Measurements from ENCODE around the gene WDR91. TPM values are rescaled to one million over a fixed set of nuclear protein-coding genes. Genes with fewer than 3 reads are reported as not detected.

Gene WDR91
- 8.0 TPM for polyA plus RNA-seq (2013, experiment 1 of 2)
- polyA plus RNA-seq (2013, experiment 2 of 2), result 6.4 TPM

DNA sequence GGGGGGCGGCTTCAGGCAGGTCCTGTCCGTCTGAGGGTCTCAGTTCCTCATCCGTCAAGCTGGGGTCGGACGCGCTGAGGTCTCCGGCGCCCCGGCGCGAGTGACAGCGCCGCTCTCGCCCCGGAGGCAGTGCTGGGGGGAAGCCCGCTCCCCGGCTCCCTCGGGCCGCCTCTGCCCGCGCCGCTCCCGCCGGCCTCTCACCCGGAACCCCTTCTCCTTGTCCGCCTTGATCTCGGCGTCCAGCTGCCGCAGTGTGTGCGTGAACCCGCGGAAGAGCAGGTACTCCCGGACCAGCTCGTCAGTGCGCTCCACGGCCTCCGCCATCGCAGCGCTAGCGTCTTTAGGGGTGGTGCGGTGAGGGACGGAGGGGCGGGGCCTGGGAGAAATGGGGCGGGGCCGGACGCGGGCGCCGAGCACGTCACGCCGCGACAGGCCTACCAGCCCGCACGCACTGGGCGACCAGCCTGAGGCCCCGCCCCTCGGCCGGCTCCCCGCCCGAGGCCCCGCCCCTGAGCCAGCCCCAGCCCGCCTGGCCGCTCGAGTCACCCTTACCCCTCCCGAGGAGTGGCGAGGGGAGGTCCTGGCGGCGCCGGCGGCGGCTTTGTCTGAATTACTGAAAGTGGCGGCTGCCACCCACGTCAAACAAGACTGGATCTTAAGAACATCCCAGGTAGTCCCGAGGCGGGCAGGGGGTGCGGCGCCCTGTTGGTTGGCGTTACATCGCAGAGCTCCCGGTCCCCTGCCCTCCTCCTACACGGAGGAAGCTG, at the start of gene WDR91:
Gene WDR91 (minus strand): TSS at position 348 of the 767 bp plus-strand sequence. CDS start 24 bp downstream, at position 324.
- H3K9ac ChIP-seq (ENCODE audit: low read depth, low read length), result peak within 1 kb of the TSS; percentile 86
- H3K36me3 ChIP-seq (ENCODE audit: insufficient read depth, low read length), result no peaks in the 10 kb centered on the region
- no peaks in the 10 kb centered on the region for H3K9me3 ChIP-seq (ENCODE audit: insufficient read depth, low read depth, low read length)
- peak within 1 kb of the TSS; percentile 93 for H3K4me3 ChIP-seq (ENCODE audit: low read length)
- whole genome bisulfite sequencing, result under 1% methylated on average over 82 of the region's 82 CpGs
- H3K27me3 ChIP-seq (ENCODE audit: insufficient read depth, low read length), result peaks cover 9% of the 10 kb centered on the region
- no peaks in the 10 kb centered on the region for H3K4me1 ChIP-seq (ENCODE audit: insufficient read depth, low read length)
- H3K27ac ChIP-seq (ENCODE audit: low read depth, low read length), result 0 out of 2 replicates have a peak within 1 kb of the TSS, but pooled peaks have one; percentile 61

DNA sequence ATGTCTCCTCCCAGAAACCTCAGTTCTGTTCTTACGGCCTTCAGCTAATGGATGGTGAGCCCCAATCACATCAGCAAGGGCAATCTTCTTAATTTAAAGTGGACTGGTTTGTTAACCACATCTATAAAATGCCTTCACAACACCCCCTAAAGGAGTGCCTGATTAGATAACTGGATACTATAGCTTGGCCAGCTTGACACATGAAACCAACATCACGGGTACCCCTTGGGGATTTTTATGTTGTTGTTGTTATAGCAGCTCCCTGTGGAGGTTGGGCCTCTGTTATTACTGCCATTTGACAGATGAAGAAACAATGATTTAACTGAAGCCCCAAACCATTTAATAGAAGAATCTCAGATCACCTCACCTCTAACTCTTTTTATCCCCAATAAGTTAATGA, 49.1 kb upstream of the WDR91 start:
- H3K9ac ChIP-seq (ENCODE audit: low read depth, low read length), result no peak overlapping the region
- H3K4me3 ChIP-seq (ENCODE audit: low read length), result no peak overlapping the region
- no peaks in the 10 kb centered on the region for H3K36me3 ChIP-seq (ENCODE audit: insufficient read depth, low read length)
- no peaks in the 10 kb centered on the region for H3K27me3 ChIP-seq (ENCODE audit: insufficient read depth, low read length)
- 88% methylated on average over 2 of the region's 2 CpGs for WGBS
- H3K9me3 ChIP-seq (ENCODE audit: insufficient read depth, low read depth, low read length), result peaks cover 12% of the 10 kb centered on the region
- no peak overlapping the region for H3K27ac ChIP-seq (ENCODE audit: low read depth, low read length)
- H3K4me1 ChIP-seq (ENCODE audit: insufficient read depth, low read length), result no peaks in the 10 kb centered on the region

DNA sequence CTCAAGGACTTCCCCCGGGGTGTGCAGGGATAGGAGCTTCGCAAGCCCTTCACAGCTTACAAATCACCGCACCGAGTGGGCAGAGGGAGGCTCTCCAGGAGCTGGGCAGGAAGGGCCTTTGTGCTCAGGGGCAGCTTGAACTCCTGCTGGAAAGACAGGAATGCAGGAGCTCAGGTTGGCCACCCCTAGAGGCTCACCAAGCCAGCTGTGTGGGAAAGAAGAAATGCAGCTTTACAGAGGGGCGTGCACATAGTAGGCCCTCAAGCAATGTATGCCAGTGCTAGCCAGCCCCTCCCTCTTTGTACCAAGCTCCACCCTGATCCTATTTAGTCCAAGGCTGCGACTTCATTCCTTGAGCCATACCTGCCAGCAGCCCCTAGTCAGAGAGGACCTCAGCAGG, 48.4 kb upstream of the WDR91 start:
- peaks cover 11% of the 10 kb centered on the region for H3K9me3 ChIP-seq (ENCODE audit: insufficient read depth, low read depth, low read length)
- 90% methylated on average over 6 of the region's 6 CpGs for WGBS
- H3K27me3 ChIP-seq (ENCODE audit: insufficient read depth, low read length), result no peaks in the 10 kb centered on the region
- H3K27ac ChIP-seq (ENCODE audit: low read depth, low read length), result no peak overlapping the region
- H3K4me3 ChIP-seq (ENCODE audit: low read length), result no peak overlapping the region
- H3K4me1 ChIP-seq (ENCODE audit: insufficient read depth, low read length), result no peaks in the 10 kb centered on the region
- no peak overlapping the region for H3K9ac ChIP-seq (ENCODE audit: low read depth, low read length)
- H3K36me3 ChIP-seq (ENCODE audit: insufficient read depth, low read length), result no peaks in the 10 kb centered on the region

DNA sequence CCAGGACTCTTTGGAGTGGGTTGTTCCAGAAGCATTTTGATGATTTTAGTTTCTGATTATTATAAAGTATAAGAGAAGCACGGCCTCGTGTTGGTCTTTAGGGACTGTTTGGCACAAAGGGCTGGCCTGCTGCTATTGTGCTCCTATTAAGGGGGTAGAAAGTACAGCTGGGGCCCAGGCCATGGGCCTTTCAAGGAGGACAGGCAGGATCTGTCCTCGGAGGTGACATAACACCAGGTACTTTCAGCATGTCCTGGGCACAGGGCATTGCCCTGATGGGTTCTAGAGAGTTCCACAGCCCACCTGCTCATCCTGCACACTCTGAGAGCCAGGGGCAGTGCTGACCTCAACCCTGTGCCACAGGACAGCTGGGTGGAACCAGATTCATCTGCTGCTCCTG, 47.3 kb upstream of the WDR91 start:
- Histone ChIP-seq H3K4me1 (ENCODE audit: insufficient read depth, low read length) (peaks cover 3% of the 10 kb centered on the region; the same call in 1 of the 2 replicates), H3K9ac (ENCODE audit: low read depth, low read length) (no peak overlapping the region), H3K9me3 (ENCODE audit: insufficient read depth, low read depth, low read length) (peaks cover 3% of the 10 kb centered on the region; the same call in 1 of the 2 replicates), H3K27me3 (ENCODE audit: insufficient read depth, low read length) (no peaks in the 10 kb centered on the region), H3K36me3 (ENCODE audit: insufficient read depth, low read length) (no peaks in the 10 kb centered on the region), H3K27ac (ENCODE audit: low read depth, low read length) (no peak overlapping the region), H3K4me3 (ENCODE audit: low read length) (no peak overlapping the region)
- WGBS, result 92% methylated on average over 3 of the region's 3 CpGs

DNA sequence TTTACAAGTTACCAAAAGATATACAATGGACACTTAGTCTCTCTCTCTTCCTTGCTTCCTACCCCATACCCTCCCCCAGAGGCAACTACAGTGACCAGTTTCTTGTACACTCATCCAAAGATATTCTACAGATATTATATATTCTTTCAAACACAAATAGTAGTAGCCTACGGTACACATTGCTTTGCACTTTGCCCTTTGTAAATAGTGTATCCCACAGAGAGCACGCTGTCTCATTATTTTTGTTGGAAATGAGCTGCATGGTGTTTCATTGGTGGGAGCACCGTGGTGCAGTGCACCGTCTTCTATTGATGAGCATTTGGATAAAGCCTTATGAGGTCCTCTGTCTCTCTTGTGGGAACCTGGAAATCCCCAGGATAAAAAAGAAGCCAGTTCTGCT, 46.5 kb upstream of the WDR91 start:
- 89% methylated on average over 4 of the region's 4 CpGs for WGBS
- Histone ChIP-seq H3K4me3 (ENCODE audit: low read length) (no peak overlapping the region), H3K36me3 (ENCODE audit: insufficient read depth, low read length) (no peaks in the 10 kb centered on the region), H3K4me1 (ENCODE audit: insufficient read depth, low read length) (peaks cover 3% of the 10 kb centered on the region; the same call in 1 of the 2 replicates), H3K27me3 (ENCODE audit: insufficient read depth, low read length) (no peaks in the 10 kb centered on the region), H3K9me3 (ENCODE audit: insufficient read depth, low read depth, low read length) (no peaks in the 10 kb centered on the region), H3K27ac (ENCODE audit: low read depth, low read length) (no peak overlapping the region), H3K9ac (ENCODE audit: low read depth, low read length) (no peak overlapping the region)

DNA sequence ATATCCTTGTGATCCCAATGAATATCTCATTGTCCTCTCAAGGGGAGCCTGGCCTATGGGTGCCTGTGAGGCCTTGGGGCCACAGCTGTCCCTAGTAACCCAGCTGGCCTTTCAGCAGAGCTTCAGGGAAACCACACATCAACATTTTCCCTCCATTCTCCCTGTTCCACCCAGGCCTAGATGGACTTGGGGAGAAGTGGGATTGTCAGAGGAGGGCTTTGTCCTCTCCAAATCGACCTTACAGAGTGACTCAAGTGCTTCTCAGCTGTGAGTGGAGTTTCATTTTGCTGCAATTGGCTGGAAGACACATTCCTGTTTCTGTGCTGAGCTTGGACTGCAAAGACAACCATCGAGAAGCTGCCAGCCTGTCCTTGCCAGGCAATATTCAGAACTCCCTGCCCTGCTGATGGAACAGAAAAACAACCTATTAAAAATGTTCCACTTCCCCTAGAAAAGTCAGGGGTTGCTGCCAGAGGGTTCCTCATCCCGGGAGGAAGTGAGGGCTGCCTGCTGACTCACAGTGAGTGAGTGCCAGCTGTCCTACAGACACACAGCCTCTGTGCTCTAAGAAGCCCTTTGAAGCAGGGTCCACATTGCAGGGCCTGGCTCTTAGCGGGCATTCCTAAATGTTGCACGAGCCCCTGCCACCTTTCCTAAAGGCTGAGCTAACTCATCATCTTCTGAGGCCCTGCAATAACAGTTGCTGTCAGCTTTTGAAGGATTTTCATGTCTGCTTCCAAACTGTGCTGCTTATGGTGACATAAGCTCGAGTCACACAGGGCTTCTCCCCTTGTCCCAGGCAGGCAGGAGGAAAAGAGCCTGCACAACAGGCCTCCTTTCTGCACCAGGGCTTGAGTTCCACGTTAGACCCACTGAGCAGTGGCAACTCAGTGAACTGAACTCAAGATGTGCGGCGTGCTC, 42.8 kb upstream of the WDR91 start:
- Histone ChIP-seq H3K9ac (ENCODE audit: low read depth, low read length) (no peak overlapping the region), H3K36me3 (ENCODE audit: insufficient read depth, low read length) (no peaks in the 10 kb centered on the region), H3K4me1 (ENCODE audit: insufficient read depth, low read length) (peaks cover 3% of the 10 kb centered on the region; the same call in 1 of the 2 replicates), H3K27me3 (ENCODE audit: insufficient read depth, low read length) (no peaks in the 10 kb centered on the region), H3K9me3 (ENCODE audit: insufficient read depth, low read depth, low read length) (no peaks in the 10 kb centered on the region), H3K4me3 (ENCODE audit: low read length) (no peak overlapping the region), H3K27ac (ENCODE audit: low read depth, low read length) (no peak overlapping the region)
- 77% methylated on average over 9 of the region's 9 CpGs for WGBS

DNA sequence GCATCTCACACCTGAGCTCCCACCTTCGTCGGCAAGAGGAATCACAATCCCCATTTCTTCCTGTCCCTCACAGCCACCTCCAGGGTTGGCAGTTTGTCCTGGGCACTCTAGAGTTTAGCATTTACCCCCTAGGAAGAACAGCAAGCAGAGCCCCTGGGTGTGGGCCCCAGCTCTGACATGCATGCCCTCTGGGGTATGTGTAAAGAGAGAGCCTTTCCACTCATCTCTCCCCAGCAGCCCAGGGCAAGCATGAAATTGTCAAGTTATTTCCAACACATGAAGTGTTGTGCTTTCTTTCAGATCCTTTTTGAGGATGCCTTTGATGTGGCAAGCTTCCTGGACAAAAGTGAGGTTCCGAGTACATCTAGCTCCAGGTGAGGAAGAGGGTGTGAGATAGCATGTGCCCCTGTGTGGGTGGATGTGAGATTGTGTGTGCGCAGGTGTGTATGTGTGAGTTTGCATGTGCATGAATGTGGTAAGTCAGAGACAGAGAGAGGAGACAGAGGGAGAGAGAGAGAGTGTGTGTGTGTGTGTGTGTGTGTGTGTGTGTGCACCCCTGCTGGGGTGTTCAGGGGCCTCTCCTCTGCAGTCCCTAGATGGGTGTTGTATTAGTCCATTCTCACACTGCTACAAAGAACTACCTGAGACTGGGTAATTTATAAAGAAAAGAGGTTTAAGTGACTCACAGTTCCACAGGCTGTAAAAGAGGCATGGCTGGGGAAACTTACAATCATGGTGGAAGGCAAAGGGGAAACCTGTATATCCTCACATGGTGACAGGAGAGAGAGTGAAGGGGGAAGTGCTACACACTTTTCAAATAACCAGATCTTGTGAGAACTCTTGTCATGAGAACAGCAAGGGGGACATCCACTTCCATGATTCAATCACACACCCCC, 40.4 kb upstream of the WDR91 start:
- Histone ChIP-seq H3K9ac (ENCODE audit: low read depth, low read length) (no peak overlapping the region), H3K27ac (ENCODE audit: low read depth, low read length) (no peak overlapping the region), H3K4me3 (ENCODE audit: low read length) (no peak overlapping the region), H3K9me3 (ENCODE audit: insufficient read depth, low read depth, low read length) (no peaks in the 10 kb centered on the region), H3K27me3 (ENCODE audit: insufficient read depth, low read length) (no peaks in the 10 kb centered on the region), H3K36me3 (ENCODE audit: insufficient read depth, low read length) (no peaks in the 10 kb centered on the region), H3K4me1 (ENCODE audit: insufficient read depth, low read length) (peaks cover 3% of the 10 kb centered on the region; the same call in 1 of the 2 replicates)
- WGBS, result 84% methylated on average over 4 of the region's 4 CpGs

DNA sequence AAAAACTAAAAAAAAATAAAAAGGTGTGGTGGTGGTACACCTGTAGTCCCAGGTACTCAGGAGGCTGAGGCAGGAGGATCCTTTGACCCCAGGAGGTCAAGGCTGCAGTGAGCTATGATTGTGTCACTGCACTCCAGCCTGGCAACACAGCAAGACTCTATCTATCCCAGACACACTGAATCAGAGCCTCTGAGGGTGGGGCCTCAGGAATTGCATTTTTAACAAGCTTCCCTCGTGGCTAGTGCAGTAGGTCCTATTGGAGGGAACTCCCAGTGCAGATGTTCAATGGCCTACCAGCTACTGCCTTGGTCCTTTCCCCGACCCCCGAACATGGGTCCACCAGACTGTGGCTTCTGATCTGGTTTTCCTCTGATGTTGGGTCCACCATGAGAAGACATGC, 37.2 kb upstream of the WDR91 start:
- no peak overlapping the region for H3K9ac ChIP-seq (ENCODE audit: low read depth, low read length)
- H3K4me3 ChIP-seq (ENCODE audit: low read length), result no peak overlapping the region
- no peaks in the 10 kb centered on the region for H3K36me3 ChIP-seq (ENCODE audit: insufficient read depth, low read length)
- 90% methylated on average over 3 of the region's 3 CpGs for WGBS
- no peaks in the 10 kb centered on the region for H3K4me1 ChIP-seq (ENCODE audit: insufficient read depth, low read length)
- no peaks in the 10 kb centered on the region for H3K27me3 ChIP-seq (ENCODE audit: insufficient read depth, low read length)
- H3K9me3 ChIP-seq (ENCODE audit: insufficient read depth, low read depth, low read length), result no peaks in the 10 kb centered on the region
- H3K27ac ChIP-seq (ENCODE audit: low read depth, low read length), result no peak overlapping the region

DNA sequence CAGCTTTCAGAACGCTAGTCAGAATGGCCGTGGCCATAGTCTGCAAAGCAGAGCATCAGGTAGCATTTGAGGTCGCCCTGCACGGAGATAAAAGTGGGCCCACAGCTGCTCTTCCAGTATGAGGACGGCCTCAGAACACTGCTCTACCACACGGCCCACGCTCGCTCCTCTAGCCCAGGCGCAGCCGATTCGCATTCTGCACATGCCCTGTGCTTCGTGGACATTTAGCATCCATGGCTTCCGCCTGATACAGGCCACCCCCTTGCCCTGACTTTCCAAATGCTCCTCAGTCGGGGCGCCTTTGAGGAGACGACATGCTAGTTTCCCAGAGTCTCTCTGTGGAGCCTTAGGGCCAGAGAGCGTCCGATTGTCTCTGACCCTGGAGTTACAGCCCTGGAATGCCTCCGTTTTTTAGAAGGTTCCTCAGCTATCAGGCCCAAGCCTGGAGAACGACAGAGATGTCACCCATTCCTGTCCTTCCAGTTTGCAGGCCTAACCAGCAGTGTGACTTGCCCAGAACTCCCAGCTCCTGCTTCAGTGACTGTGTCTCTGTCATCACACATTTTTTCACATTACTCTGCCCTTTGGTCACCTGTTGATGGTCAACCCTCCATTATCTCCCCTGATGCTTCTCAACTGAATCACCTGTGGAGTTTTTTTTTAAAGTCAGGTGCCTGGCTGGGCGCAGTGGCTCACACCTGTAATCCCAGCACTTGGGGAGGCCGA, 36.6 kb upstream of the WDR91 start:
- Histone ChIP-seq H3K4me1 (ENCODE audit: insufficient read depth, low read length) (no peaks in the 10 kb centered on the region), H3K27me3 (ENCODE audit: insufficient read depth, low read length) (no peaks in the 10 kb centered on the region), H3K36me3 (ENCODE audit: insufficient read depth, low read length) (no peaks in the 10 kb centered on the region), H3K9ac (ENCODE audit: low read depth, low read length) (no peak overlapping the region), H3K9me3 (ENCODE audit: insufficient read depth, low read depth, low read length) (no peaks in the 10 kb centered on the region), H3K4me3 (ENCODE audit: low read length) (no peak overlapping the region), H3K27ac (ENCODE audit: low read depth, low read length) (no peak overlapping the region)
- 94% methylated on average over 22 of the region's 22 CpGs for WGBS

DNA sequence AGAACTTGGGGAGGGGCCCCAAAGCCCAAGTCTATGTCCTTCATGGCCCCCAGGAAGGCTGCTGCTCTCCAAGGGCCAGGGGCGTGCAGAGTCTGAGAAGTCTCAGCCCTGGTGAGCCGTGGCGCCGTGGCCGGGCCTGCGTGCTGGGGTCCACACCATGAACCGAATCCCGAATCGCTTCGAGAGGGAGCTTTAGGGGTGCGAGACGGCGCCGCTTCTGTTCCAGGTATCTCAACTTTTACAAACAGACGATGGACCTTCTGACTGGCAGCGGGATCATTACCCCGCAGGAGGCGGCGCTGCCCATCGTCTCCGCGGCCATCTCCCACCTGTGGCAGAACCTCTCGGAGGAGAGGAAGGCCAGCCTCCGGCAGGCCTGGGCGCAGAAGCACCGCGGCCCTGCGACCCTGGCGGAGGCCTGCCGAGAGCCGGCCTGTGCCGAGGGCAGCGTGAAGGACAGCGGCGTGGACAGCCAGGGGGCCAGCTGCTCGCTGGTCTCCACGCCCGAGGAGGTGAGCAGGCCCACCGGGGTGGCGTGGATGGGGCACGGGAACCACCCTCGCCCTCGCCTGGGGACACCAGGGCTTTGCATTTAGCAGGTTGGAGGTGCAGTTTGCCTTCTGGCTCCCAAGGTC, 35.0 kb upstream of the WDR91 start:
- Histone ChIP-seq H3K4me1 (ENCODE audit: insufficient read depth, low read length) (no peaks in the 10 kb centered on the region), H3K27me3 (ENCODE audit: insufficient read depth, low read length) (no peaks in the 10 kb centered on the region), H3K36me3 (ENCODE audit: insufficient read depth, low read length) (no peaks in the 10 kb centered on the region), H3K27ac (ENCODE audit: low read depth, low read length) (no peak overlapping the region), H3K9me3 (ENCODE audit: insufficient read depth, low read depth, low read length) (no peaks in the 10 kb centered on the region), H3K9ac (ENCODE audit: low read depth, low read length) (no peak overlapping the region), H3K4me3 (ENCODE audit: low read length) (no peak overlapping the region)
- WGBS, result 96% methylated on average over 43 of the region's 43 CpGs

Data from HUES64 (cell line).